Ishikawa (cell line): ENCODE results near the gene ADAP1.

Experiments
- CEBPB ChIP-seq: IDR thresholded peaks from 2 replicates; pipeline ENCODE4 v1.6.1; 2012
- CREB1 ChIP-seq: IDR thresholded peaks from 2 replicates; pipeline ENCODE4 v1.6.1; 2012; ENCODE audit warnings: low read depth
- EGR1 ChIP-seq: IDR thresholded peaks from 2 replicates; pipeline ENCODE4 v1.6.1; 2012
- EP300 ChIP-seq: IDR thresholded peaks from 2 replicates; pipeline ENCODE4 v1.6.1; 2012; ENCODE audit warnings: borderline replicate concordance
- FOXM1 ChIP-seq: IDR thresholded peaks from 2 replicates; pipeline ENCODE4 v1.6.1; 2012; ENCODE audit warnings: low read depth, borderline replicate concordance
- MAX ChIP-seq: IDR thresholded peaks from 2 replicates; pipeline ENCODE4 v1.6.1; 2012
- NFIC ChIP-seq: IDR thresholded peaks from 2 replicates; pipeline ENCODE4 v1.6.1; 2012
- RAD21 ChIP-seq: IDR thresholded peaks from 2 replicates; pipeline ENCODE4 v1.6.1; 2012; ENCODE audit warnings: low read depth
- REST ChIP-seq: IDR thresholded peaks from 2 replicates; pipeline ENCODE4 v1.6.1; 2012; ENCODE audit warnings: low read depth, mild to moderate bottlenecking
- TAF1 ChIP-seq: IDR thresholded peaks from 2 replicates; pipeline ENCODE4 v1.6.1; 2012; ENCODE audit warnings: low read depth, mild to moderate bottlenecking
- TCF12 ChIP-seq: IDR thresholded peaks from 2 replicates; pipeline ENCODE4 v1.6.1; 2012; ENCODE audit warnings: low read depth
- TEAD4 ChIP-seq: IDR thresholded peaks from 2 replicates; pipeline ENCODE4 v1.6.1; 2012
- YY1 ChIP-seq: IDR thresholded peaks from 2 replicates; pipeline ENCODE4 v1.6.1; 2012; ENCODE audit warnings: low read depth
- ZBTB7A ChIP-seq: IDR thresholded peaks from 2 replicates; pipeline ENCODE4 v1.6.1; 2012; ENCODE audit warnings: low read depth
- TF ChIP-seq, protein P1 (sequence below): IDR thresholded peaks from 2 replicates; pipeline ENCODE4 v1.6.1; 2012

ADAP1 gene

GRCh38 chr7:860149-860548 lies 94.3 kb downstream of the ADAP1 start:
- TF ChIP-seq EGR1 (no peak), YY1 (no peak), EP300 (no peak), RAD21 (no peak)

GRCh38 chr7:859359-860030 lies 95.0 kb downstream of the ADAP1 start:
- no peak for TF ChIP-seq NFIC
- no peak for TF ChIP-seq EGR1
- TF ChIP-seq REST: no peak
- no peak for TF ChIP-seq FOXM1
- no peak for TF ChIP-seq TCF12
- TF ChIP-seq MAX: no peak
- TF ChIP-seq RAD21: no peak

GRCh38 chr7:857661-858060 lies 96.8 kb downstream of the ADAP1 start:
- TF ChIP-seq CREB1 (no peak), RAD21 (no peak), TAF1 (no peak), REST (no peak), TEAD4 (no peak), MAX (no peak), CEBPB (no peak)
- TF ChIP-seq, protein P1, sequence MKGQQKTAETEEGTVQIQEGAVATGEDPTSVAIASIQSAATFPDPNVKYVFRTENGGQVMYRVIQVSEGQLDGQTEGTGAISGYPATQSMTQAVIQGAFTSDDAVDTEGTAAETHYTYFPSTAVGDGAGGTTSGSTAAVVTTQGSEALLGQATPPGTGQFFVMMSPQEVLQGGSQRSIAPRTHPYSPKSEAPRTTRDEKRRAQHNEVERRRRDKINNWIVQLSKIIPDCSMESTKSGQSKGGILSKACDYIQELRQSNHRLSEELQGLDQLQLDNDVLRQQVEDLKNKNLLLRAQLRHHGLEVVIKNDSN: no peak

DNA sequence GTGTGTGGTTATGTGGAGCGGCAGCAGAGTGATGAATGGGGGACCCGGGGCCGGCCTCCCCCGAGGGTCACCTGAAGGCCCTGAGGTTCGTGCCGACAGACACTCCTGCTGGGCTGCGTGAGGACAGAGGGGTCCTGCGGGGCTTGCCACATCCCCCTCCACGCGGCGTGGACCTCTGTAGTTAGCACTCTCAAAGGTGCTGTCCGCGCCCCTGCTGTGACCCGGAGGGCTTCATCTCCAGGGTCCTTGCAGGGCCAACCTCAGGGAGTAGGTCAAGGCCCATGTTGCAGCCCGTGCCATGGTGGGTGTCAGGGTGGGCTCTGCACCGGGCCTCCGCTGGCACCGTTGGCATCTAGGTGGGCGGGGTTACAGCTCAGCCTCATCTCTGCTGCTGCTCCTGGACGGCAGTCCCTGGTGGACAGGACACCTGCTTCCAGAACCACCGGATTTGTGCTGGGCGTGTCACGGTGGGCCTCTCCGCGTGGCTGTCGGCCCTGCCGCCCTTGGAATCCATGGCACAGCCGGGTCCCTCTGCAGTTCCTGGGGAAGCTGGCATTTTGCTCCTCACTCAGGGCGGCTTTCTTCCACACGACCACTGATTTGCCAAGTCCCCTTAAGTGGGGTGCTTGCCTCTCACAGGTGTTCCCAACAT lies 97.9 kb downstream of the ADAP1 start:
- TF ChIP-seq TCF12 (no peak), EGR1 (no peak), REST (no peak), CREB1 (no peak), TEAD4 (no peak), YY1 (no peak), CEBPB (no peak), ZBTB7A (no peak), RAD21 (no peak), MAX (no peak), NFIC (no peak), EP300 (no peak), TAF1 (no peak), FOXM1 (no peak)
- TF ChIP-seq, protein P1: no peak
